GM21786 (cell line): ENCODE measurements around the gene ARRB1.

Experiments used
- ATAC-seq: cut with Tn5 transposase; IDR thresholded peaks from one replicate; pipeline ENCODE4 v1.9.1; 2021; ENCODE audit not compliant: unreplicated experiment

ARRB1 gene

DNA sequence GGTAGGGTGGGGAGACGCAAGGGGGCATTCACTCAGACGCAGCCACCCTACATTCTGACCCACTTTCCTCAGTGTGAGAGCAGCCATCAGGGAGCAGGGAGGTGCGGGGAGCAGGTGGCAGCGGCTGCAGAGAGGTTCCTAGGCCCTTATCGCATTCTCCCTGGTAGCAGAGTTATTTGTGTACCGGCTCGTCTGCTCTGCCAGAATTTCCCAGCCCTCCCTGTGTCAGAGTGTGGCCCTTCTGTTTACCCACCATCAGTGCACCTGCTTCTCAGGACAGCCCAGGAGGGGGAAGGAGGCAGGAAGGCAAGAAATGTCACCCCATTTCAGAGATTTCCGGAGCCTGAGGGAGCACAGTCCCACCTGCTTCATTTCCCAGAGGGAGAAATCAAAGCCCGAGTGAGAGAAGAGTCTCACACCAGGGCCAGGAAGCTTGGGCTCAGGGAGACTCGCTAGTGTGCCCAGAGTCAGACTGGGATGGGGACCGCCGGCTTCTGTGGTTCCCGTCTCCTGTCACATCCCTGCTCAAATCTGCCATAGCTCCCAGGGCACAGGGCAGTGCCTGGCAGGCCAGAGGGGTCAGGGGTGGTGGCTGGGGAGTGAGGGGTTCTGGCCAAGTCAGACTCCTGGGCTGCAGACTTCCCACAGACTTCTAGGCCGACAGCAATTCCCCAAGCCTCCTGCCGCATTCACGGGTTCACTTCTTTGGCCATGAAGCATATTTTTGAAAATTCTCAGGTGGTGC, 49.7 kb downstream of the ARRB1 start:
- ATAC-seq = no peak

DNA sequence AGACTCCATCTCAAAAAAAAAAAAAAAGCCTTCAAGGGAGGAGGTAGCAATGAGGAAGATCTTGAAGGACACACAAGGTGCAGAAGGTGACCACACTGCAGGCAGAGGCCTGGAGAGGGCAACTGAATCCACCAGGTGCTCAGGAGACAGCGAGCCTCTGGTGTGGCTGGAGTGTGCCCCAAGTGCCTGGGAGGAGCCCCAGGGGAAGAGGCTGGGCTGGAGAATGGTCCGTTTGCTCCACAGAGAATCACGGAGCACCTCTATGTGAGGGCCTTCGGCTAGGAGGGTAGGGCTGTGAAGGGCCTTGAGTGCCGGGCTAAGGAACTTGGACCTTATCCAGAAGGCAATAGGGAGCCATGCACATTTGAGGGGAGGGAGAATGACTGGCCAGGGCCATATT, 50.3 kb downstream of the ARRB1 start:
- no peak for ATAC-seq

DNA sequence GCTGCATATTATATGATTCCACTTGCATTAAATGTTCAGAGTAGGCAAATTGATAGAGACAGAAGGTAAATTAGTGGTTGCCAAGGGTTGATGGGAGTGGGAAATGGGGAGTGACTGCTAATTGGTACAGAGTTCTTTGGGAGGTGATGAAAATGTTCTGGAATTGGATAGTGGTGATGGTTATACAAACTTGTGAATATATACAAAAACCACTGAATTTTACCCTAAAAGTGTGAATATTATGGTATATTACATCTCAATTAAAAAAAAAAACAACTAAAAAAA, 52.5 kb downstream of the ARRB1 start:
- ATAC-seq = no peak

DNA sequence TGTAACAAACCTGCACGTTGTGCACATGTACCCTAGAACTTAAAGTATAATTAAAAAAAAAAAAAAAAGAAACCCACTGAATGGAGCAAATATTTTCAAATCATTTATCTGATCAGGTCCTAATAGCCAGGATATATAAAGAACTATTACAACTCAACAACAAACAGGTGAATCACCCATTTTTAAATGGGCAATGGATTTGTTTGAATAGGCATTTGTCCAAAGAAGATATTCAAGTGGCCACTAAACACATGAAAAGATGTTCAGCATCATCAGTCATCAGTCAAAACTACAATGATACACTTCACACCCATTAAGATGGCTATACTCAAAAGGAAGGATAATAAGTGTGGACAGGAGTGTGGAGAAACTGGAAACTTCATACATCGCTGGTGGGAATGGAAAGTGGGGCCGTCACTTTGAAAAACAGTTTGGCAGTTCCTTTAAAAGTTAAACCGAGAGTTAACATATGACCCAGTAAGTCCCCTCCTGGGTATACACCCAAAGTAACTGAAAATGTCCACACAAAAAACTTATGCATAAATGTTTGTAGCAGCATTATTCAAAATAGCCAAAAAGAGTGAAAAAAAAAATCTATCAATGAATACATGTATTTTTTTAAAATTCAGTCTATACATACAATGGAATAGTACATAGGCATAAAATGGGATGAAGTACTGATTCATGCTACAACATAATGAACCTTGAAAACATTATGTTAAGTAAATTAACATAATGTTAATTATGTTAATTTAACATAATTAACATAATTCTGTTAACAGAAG, 53.1 kb downstream of the ARRB1 start:
- no peak for ATAC-seq

DNA sequence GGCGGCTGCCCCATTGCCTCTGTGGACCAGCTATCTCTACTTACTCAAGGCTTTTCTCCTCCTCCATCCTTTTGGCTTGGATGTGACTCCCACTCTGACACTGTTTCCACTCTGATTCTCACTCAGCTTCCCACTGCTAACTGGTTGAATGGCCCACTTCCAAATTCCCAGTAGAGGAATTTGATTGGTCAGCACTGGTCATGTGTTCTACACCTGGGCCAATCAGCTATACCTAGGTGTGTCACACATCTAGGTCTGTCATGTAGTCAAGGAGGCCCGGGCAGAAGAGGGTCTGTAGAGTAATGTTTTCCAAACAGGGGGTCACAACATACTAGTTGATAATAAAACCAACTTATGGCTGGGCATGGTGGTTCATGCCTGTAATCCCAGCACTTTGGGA, 57.6 kb downstream of the ARRB1 start:
- no peak for ATAC-seq

DNA sequence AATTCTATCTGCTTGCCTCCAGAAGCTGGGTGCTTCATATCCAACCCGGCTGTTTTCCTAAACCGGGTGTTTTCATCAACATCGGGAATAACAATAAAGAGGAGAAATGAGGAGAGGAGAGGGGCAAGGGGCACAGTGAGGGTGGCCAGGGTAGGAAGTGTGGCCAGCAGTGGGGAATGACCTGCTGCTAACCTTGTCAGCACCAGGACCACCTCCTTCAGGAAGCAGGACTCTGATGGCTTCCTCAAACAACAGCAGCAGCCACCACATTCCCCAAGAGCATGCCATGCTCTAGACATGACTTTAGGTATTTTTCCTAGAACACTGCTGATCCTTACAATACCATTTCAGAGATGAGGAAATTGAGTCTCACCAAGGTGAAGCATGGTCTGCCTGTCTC, 58.5 kb downstream of the ARRB1 start:
- no peak for ATAC-seq

DNA sequence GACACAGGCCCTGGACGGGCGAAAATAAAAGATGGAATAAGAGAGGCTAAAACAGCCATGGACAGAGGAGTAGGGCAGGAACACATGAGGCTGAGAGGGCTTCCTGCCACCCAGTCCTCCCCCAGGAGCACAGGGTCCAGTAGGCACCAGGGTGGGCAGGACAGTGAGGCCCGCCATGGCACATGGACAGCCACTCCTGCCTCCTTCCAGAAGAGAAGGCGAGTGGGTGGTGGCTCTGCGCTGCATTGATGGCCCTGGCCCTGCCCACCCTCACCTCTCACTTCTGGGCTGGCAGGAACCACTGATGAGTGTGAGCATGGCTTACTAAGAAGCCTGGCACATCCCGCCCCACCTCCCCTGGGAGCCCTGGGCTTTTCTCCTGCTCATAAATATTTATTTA, 59.7 kb downstream of the ARRB1 start:
- no peak for ATAC-seq

DNA sequence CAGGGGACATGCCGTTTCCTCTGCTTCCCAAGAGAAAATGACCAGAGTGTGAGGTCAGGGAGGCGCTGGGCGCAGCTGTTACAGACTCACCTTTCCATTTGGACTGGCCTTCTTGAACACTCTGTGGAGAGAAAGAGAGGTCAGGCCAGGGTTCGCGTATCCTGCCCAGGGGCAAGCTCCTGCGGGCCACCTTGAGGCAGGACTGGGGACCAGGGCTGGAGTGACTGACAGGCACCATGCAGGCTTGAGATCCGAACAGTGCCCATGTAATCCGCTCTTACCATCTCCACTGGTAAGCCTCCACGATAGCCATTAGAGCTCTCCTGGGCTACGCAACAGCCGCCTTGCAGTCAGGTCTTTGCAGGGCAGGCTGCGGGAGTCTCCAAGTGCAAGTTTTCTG, 61.5 kb downstream of the ARRB1 start:
- no peak for ATAC-seq

DNA sequence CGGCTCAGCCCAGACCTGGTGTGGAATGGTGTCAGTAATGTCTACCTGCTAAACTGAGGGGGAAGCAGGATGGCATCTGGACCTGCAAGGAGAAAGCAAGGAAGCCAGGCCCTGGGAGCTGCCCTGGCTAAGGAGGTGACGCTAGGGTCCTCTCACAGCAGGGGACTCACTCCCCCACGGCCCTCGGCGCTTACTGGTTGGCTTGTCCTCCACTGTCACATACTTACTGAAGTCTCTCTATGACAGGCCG, 62.0 kb downstream of the ARRB1 start:
- no peak for ATAC-seq

DNA sequence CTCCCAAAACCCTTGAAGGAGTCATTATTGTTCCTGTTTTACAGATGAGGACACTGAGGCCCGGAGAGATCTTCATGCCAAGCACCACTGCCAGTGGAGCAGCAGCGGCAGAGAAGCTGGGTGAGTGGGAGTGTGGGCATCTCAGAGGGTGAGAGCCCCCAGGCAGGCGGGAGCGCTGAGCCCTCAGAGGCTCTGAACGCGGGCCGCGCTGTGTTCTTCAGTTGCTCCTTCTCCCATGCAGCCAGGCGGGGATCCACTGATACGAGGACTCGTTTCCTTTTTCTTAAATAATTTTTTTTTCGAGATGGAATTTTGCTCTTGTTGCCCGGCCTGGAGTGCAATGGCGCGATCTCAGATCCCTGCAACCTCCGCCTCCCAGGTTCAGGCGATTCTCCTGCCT, 63.9 kb downstream of the ARRB1 start:
- ATAC-seq = no peak

DNA sequence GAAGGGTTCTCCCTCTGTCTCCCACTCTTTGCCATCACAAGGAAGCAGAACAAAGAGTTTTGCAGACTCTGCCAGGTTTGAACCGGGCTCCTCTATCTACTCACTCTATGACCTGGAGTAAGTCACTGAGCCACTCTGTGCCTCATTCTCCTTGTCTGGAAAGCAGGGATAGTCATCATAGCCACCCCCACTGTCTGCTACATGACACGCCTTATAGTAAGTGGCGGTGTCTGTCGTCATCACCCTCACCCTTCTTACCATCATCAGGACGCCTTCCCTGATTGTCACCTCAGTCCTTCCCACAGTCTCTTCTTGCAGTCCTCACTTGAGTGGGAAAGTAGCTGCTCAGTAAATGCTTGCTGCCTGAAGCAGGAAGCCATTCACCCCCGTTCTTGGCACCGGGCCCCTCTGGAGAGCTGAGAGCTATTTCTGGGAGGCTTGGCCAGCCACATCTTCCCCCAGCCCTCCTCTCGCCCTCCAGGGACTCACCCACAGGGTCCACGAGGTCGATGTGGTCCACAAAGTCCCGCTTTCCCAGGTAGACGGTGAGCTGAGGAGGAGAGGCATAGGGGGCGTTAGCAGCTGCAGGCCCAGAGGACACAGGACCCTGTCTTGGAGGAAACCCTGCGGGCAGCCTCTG, 64.5 kb downstream of the ARRB1 start:
- ATAC-seq = no peak

DNA sequence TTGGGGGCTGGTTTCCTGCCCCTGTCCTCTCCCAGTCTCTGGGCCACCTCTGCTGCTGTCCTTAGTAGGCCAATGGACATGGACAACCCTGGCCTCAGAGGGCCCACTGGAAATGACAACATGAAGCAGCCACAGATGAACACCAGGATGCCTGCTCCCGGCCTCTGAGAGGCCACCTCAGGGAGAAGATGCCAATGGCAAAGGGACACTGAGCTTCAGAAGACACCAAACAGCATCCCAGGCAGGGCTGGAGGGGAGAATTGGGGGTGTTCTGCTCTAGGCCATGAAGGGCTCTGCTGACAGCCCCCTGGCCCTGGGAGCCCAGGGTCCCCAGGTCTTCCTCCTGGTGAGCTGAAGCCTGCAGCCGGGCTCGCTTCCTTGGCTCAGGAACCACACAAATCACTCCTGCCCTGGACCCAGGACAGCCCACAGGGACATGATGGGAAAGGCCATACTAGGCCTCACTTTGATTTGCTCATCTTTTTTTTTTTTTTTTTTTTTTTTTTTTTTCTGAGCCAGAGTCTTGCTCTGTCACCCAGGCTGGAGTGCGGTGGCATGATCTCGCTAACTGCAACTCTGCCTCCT, 65.6 kb downstream of the ARRB1 start:
- ATAC-seq = no peak

DNA sequence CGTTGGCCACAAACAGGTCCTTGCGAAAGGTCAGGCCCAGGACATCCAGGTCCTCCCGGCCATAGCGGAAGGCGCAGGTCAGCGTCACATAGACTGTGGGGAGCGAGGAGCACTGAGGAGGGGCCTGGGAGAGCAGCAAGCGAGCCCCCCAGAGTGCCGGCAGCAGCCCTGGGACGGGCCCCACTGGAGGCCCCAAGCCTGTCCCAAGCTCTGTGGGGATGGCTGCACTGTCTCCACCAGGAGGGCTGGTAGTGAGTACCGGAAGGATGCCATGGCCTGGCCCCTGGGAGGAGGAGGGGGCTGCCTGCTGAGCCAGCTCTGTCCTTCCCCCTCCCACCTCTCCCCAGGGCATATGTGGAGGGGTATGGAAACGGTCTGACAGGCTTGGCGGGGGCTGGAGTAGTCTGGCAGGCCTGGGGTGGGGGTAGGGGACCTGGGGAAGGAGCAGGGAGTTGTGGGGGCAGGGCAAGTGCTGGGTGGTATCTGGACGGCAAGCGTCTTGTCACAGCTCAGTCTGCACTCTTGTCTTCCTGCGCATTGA, 68.0 kb downstream of the ARRB1 start:
- no peak for ATAC-seq

DNA sequence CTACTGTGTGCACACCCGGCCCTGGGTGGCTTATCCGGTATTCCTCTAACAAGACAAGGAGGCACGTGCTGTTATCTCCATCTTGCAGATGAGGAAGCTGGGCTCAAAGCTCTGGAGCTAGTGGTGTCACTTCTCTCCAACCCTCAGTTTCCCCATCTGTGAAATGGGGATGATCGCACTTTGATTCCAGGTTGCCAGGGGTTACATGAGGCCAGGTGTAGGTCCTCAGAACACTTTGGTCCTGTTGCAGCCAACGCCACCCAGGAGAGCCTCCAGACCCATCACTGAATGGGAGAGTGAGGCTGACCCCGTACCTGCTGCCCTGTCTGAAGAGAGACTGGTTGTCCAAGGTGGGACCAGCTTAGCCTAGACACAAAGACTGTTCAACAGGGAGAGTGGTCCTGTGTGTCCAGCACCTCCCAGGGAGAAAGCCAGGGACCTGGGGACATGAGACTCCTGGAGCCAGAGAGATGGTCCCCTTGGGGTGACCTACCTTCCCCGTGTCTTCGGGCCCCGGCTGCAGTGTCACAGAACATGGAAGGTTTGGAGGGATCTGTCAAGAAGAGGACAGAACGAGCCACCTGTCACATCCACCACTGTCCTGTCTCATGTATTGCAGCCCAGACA, 69.9 kb downstream of the ARRB1 start:
- no peak for ATAC-seq

DNA sequence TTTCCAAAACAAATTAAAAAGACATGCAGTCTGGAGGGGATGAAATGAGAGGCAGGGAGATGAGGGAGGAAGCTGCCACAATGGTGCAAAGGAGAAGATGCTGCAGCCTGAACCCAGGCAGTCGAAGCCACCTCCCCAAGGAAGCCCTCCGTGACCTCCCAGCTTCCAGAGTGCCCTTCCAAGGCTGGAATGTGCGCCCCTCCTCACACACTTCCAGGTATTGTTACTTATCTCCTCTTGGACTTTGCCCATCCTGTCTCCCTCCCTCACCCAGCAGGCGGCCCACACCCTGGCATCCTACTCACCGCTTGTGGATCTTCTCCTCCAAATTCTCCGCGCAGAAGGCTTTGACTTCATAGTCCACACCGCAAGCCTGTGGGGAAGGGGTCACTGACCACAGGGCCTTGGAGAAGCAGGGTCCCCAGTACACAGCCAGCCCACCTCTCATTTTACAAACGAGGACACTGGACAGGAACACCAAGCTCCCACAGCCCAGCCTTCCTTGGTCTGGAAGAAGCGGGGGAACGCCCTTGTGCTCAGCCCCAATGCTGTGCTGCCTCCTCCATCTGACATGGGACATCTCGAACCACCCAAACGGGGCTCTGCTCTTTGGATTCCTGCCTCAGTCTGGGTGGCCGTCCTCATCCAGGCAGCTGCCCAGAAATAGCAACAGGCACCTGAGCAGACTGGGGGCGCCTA, 70.5 kb downstream of the ARRB1 start:
- ATAC-seq = no peak

DNA sequence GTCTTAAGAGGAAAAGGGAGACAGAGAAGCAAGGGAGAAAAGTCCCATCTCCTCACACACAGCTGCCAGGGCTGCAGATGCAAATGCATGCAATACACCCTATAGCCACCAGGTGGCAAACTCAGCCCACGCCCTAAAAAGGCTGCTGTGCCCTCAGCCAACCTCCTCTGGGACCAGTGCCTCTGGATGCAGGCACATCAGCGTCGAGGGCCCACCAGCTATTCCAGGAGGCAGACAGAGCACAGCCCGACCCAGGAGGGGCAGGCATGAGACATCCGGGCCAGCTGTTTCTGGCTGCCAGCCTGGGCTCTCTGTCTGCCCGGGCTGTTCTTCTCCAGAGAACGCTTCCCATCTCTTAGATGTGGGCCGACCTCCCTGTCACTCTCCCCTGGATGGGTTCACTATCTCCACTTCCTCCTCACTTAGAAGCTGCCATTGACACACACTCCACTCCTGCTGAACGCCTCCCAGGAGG, 71.2 kb downstream of the ARRB1 start:
- ATAC-seq = no peak

DNA sequence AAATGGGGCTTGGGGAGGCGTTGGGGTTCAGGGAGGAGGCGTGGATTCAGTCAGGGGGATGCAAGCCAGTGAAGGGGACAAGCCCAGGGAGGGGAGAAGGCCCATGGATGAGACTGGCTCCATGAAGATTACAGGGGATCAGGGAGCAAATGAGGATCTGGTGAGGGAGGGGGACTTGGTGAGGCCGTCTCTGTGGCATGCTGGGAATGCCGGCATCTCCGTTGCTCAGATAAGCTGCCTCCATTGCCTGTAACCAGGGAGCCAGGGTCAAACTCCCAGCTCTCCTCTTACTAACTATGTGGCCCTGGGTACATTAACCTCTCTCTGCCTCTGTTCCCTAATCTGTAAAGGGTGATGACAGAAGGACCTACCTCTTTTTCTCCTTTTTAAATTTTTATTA, 72.2 kb downstream of the ARRB1 start:
- no peak for ATAC-seq

DNA sequence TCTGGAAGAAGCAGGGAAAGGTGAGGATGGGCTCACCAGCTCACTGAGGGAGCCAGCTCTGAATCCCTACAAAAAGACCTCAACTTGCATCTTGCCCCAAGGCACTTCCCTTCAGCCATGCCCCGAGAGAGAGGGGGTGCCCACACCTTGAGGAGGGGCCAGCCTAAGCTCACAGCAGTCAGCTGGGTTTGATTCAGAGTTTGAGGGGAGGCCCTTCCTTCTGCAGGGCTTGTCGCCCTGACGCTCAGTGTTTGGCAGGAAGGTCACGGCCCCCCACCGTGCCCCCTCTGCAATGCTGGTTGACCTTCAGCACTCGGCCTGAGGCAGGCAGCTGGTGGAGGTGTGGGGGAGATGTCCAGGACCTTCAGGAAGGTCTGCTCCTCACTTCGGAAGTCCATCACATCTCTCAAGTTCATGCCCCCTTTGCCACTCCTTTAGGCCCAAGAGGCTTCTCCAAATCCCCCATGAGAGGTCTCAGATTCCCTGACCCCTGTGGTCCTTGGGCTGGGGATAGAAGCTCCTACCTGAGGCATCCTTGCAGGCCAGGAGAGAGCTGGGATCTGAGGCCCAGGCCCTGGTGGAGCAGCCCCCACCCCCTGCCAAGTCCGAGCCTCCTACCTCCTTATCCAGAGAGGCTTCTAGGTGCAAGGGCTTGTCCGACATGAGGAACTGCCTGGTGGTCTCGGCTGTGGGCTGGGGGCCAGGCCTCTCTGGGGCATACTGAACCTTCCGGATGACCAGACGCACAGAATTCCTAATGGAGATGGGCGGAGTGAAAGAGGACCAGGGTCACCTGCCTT, 73.3 kb downstream of the ARRB1 start:
- ATAC-seq = no peak

DNA sequence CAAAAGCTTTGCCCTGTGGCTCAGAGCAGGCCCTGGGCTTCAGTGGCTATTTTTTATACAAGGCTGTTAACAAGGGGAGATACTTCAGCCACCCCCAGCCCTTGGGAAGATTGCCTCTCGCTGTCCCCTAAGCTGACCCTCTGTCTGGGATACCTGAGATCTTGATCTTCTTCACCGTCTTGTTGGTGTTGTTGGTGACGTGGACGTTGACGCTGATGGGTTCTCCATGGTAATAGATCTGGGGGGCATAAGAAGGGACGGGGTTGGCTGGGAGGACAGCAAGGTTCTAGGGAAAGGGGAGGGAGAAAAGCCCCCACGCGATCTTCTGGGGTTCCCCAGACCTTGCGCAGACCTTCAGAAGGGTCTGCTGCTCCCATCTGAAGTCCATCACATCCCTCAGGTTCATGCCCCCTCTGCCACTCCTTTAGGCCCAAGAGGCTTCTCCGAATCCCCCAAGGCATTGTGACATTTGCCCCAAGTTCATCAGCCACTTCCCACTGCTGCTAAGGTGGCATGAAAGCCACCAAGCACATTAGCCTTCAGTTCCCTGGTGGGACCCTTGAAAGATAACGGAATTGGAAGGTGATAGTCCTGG, 74.2 kb downstream of the ARRB1 start:
- no peak for ATAC-seq

DNA sequence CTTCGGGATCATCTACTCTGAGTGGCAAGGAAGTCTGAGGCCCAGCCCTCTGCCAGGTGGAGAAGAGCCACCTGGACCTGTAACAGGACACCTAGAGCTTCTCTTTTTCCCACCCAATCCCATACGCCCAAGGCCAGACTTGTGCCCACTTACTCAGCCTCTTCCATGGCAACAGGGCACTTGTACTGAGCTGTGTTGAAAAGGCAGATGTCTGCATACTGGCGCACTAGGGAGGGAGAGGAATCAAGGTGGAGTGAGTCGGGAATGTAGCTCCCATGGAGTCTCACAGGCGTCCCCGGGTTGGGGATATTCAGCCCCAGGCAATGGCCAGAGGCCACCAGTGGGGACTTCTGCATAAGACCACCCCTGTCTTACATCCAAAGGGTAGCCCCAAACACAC, 74.8 kb downstream of the ARRB1 start:
- no peak for ATAC-seq
